Suprapubic skin (tissue), 4 donors: ENCODE measurements around the gene OR8K5. TPM values are rescaled to one million over a fixed set of nuclear protein-coding genes. Genes with fewer than 3 reads are reported as not detected.

Experiments
- DNase-seq, 2 donors: peaks; one replicate each; pipeline ENCODE4 v3.0.0-alpha.2; 2019; ENCODE audit warnings: low spot score in 2 of 2
- H3K27ac ChIP-seq: fragments of 200-600 bp; sonication (generic); one replicate; pipeline ENCODE4 v1.5.1; 2019
- H3K27me3 ChIP-seq: fragments of 200-600 bp; sonication (generic); one replicate; pipeline ENCODE4 v1.5.1; 2019
- H3K36me3 ChIP-seq: fragments of 200-600 bp; sonication (generic); one replicate; pipeline ENCODE4 v1.5.1; 2019
- H3K4me1 ChIP-seq: fragments of 200-600 bp; sonication (generic); one replicate; pipeline ENCODE4 v1.5.1; 2019
- H3K4me3 ChIP-seq: fragments of 200-600 bp; sonication (generic); one replicate; pipeline ENCODE4 v1.5.1; 2019; ENCODE audit warnings: mild to moderate bottlenecking
- H3K9me3 ChIP-seq: fragments of 200-600 bp; sonication (generic); one replicate; pipeline ENCODE4 v1.5.1; 2019
- CTCF ChIP-seq, 2 donors: fragments of 200-600 bp in 1 of 2; fragments of 450-650 bp in 1 of 2; sonication (generic) in 1 of 2; IDR thresholded peaks; one replicate each; pipeline ENCODE4 v1.5.1; 2016 to 2019; ENCODE audit warnings: antibody characterized with exemption in 2 of 2, mild to moderate bottlenecking in 1 of 2, moderate library complexity in 1 of 2
- EP300 ChIP-seq: sonication (generic); formaldehyde crosslinking; IDR thresholded peaks from one replicate; pipeline ENCODE4 v1.6.1; 2017; ENCODE audit warnings: antibody characterized with exemption
- POLR2A ChIP-seq, 2 donors: fragments of 450-650 bp; IDR thresholded peaks; one replicate each; pipeline ENCODE4 v1.6.1; 2017; ENCODE audit warnings: antibody characterized with exemption in 2 of 2, mild to moderate bottlenecking in 2 of 2, moderate library complexity in 2 of 2
- POLR2AphosphoS5 ChIP-seq, 3 donors: sonication (generic); formaldehyde crosslinking; IDR thresholded peaks; one replicate each; pipeline ENCODE4 v1.6.1; 2017; ENCODE audit warnings: antibody characterized with exemption in 3 of 3
- WGBS: methylation state at CpG from one replicate; pipeline ENCODE4 v1.1.5; 2018; 5-methylcytosine and 5-hydroxymethylcytosine counted together
- total RNA-seq, 4 donors: library from RNA; depleted of rRNA; stranded (reverse); fragments of >200 nt; gene quantifications; one replicate each; pipeline ENCODE4 v1.1.0, GENCODE V29; 2016

The OR8K5 gene
- total RNA-seq, 4 donors from 2014 or later = not detected

- DNase-seq = no peak
- no peaks in the 10 kb centered on the region for H3K4me1 ChIP-seq
- no peaks in the 10 kb centered on the region for H3K36me3 ChIP-seq
- no peak within 1 kb of the TSS for H3K4me3 ChIP-seq
- H3K27me3 ChIP-seq = no peaks in the 10 kb centered on the region
- no peak within 1 kb of the TSS for H3K27ac ChIP-seq
- no peaks in the 10 kb centered on the region for H3K9me3 ChIP-seq
- TF ChIP-seq POLR2A (IDR thresholded peaks at IDR 0.05) (no peak), POLR2AphosphoS5 (IDR thresholded peaks at IDR 0.05) (no peak), EP300 (no peak), CTCF (IDR thresholded peaks at IDR 0.05) (no peak)
Measured at GRCh38 chr11:56140151-56140661, 19.9 kb downstream of the OR8K5 start, which contains the start of gene OR8J3. TSS of gene OR8J3 (minus strand) at chr11:56140201. CDS start at chr11:56137718, 2,483 bp downstream.

- no peak within 1 kb of the TSS for H3K4me3 ChIP-seq
- H3K9me3 ChIP-seq = no peaks in the 10 kb centered on the region
- no peaks in the 10 kb centered on the region for H3K27me3 ChIP-seq
- no peaks in the 10 kb centered on the region for H3K36me3 ChIP-seq
- 80% methylated on average over 6 of the region's 6 CpGs for WGBS
- TF ChIP-seq POLR2A (IDR thresholded peaks at IDR 0.05) (no peak), CTCF (IDR thresholded peaks at IDR 0.05) (no peak), POLR2AphosphoS5 (IDR thresholded peaks at IDR 0.05) (no peak), EP300 (no peak)
- no peak within 1 kb of the TSS for H3K27ac ChIP-seq
- no peaks in the 10 kb centered on the region for H3K4me1 ChIP-seq
- no peak for DNase-seq
Measured at GRCh38 chr11:56122073-56122472, 38.0 kb downstream of the OR8K5 start, which contains the start of gene OR8H3. TSS of gene OR8H3 (plus strand) at chr11:56122373. CDS start at chr11:56122373, 0 bp downstream.

Other genes starting within 250 kb of the OR8K5 start
- not detected for gene OR5W2, start 245.7 kb downstream of the OR8K5 start, total RNA-seq
- gene OR5I1, start 223.9 kb downstream of the OR8K5 start, total RNA-seq = not detected
- not detected for gene OR10AG1, start 190.4 kb downstream of the OR8K5 start, total RNA-seq
- gene OR5F1, start 165.7 kb downstream of the OR8K5 start, total RNA-seq = not detected
- gene OR5AS1, start 132.7 kb downstream of the OR8K5 start, total RNA-seq = not detected
- gene OR8I2, start 67.0 kb downstream of the OR8K5 start, total RNA-seq = not detected
- gene OR8H2, start 56.6 kb downstream of the OR8K5 start, total RNA-seq = not detected
- gene OR8H3, start 37.9 kb downstream of the OR8K5 start, total RNA-seq = not detected
- gene OR8J3, start 20.1 kb downstream of the OR8K5 start, total RNA-seq = not detected
- not detected for gene OR5J2, start 16.3 kb upstream of the OR8K5 start, total RNA-seq
- not detected for gene OR5T2, start 73.9 kb upstream of the OR8K5 start, total RNA-seq
- gene OR5T3, start 91.9 kb upstream of the OR8K5 start, total RNA-seq = not detected
- gene OR5T1, start 113.8 kb upstream of the OR8K5 start, total RNA-seq = not detected
- gene OR8H1, start 131.9 kb upstream of the OR8K5 start, total RNA-seq = not detected
- gene OR8K3, start 154.8 kb upstream of the OR8K5 start, total RNA-seq = not detected
- not detected for gene OR8K1, start 185.7 kb upstream of the OR8K5 start, total RNA-seq
- not detected for gene OR8J1, start 194.0 kb upstream of the OR8K5 start, total RNA-seq
- not detected for gene OR8U1, start 215.3 kb upstream of the OR8K5 start, total RNA-seq